Glutamatergic neuron (in vitro differentiated cells): ENCODE data around the gene TGFBR3. TPM values are rescaled to one million over a fixed set of nuclear protein-coding genes. Genes with fewer than 3 reads are reported as not detected.

ENCODE experiments used
- DNase-seq: peaks from one replicate; pipeline ENCODE4 v3.0.0; 2022
- H3K27ac Mint-ChIP-seq: one replicate; pipeline ENCODE4 v1.8.0; 2020; ENCODE audit warnings: mild to moderate bottlenecking, mixed read lengths, inconsistent platforms; ENCODE audit not compliant: unreplicated experiment
- H3K27me3 Mint-ChIP-seq: one replicate; pipeline ENCODE4 v1.8.0; 2020; ENCODE audit warnings: mild to moderate bottlenecking, moderate library complexity, mixed read lengths, inconsistent platforms; ENCODE audit not compliant: unreplicated experiment
- H3K36me3 Mint-ChIP-seq: one replicate; pipeline ENCODE4 v1.8.0; 2020; ENCODE audit warnings: mild to moderate bottlenecking, mixed read lengths, inconsistent platforms; ENCODE audit not compliant: unreplicated experiment
- H3K4me1 Mint-ChIP-seq: one replicate; pipeline ENCODE4 v1.8.0; 2020; ENCODE audit warnings: mild to moderate bottlenecking, low read depth, mixed read lengths, inconsistent platforms; ENCODE audit not compliant: unreplicated experiment
- H3K4me3 Mint-ChIP-seq: one replicate; pipeline ENCODE4 v1.8.0; 2020; ENCODE audit warnings: mild to moderate bottlenecking, mixed read lengths, inconsistent platforms; ENCODE audit not compliant: unreplicated experiment
- H3K9me3 Mint-ChIP-seq: one replicate; pipeline ENCODE4 v1.8.0; 2020; ENCODE audit warnings: mild to moderate bottlenecking, moderate library complexity, mixed read lengths, inconsistent platforms; ENCODE audit not compliant: unreplicated experiment
- CTCF ChIP-seq: fragments of 200-600 bp; sonication (generic); IDR thresholded peaks from one replicate; pipeline ENCODE4 v1.5.0; 2021; ENCODE audit not compliant: partially characterized antibody, unreplicated experiment
- total RNA-seq: library from RNA; stranded (reverse); fragmentation: NEBNext Ultra II Directional; extraction: Animal tissue kit (Norgen Biotek cat#: 25700); gene quantifications from one replicate; pipeline ENCODE4 v1.2.1, GENCODE V29; 2021; ENCODE audit not compliant: unreplicated experiment

TGFBR3 gene
- total RNA-seq, 1 donor from 2014 or later: 0.98 TPM

DNA sequence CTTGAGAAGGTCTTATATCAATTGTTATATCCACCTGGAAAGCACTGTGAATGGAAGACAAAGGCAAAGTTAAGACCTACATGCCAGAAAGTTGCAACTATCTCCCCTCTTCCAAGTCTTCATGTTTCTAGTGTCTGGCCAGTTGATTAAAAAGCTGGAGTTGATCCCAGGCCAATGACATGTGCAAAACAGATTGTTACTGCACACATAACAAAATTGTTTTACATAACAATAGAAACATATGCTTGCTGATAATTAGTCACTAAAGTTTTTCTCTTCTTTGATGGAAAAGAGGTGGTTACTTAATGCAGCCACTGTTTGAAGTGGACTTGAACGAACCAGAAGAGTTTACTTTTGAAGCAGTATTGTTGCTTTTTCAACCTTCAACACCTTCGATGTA is 158.2 kb downstream of the TGFBR3 start:
- Mint-ChIP-seq H3K27ac (no peak overlapping the region), H3K9me3 (no peaks in the 10 kb centered on the region), H3K36me3 (no peaks in the 10 kb centered on the region), H3K4me1 (peaks cover 1% of the 10 kb centered on the region), H3K27me3 (no peaks in the 10 kb centered on the region), H3K4me3 (no peak overlapping the region)
- no peak for DNase-seq
- TF ChIP-seq CTCF: no peak

DNA sequence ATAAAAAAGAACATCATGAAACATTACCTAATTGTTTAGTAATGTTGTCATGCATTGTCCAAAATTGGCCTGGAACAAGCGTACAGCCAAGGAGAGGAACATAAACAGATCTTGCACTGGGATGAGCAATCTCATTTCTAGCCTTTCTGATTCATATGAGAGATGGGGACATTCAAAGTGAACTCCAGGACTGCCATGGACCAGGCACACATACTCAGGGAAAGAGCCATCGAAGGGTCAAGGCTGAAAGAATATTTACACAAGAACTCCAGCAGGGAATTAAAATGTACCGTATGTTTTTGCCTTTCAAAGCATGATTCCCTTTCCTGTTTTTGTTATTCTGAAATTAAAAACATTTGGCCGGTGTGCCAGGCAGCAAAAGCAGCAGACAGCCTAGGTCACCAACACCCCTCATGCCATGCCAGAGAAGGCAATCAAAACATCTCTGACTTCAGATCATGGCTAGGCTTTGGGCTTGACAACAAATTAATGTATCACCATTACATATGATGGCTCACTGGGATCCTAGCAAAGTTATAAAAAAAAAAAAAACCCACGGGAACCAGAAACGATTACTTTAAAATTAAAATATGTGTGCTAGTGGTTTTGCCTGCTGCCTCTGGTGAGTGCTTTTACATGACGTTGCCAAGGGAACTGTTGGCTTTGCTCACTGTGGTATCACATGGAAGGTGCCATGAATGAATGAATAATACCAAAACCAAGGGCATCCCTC is 159.8 kb downstream of the TGFBR3 start:
- Mint-ChIP-seq H3K4me3 (no peak overlapping the region), H3K36me3 (no peaks in the 10 kb centered on the region), H3K27ac (no peak overlapping the region), H3K4me1 (no peaks in the 10 kb centered on the region), H3K27me3 (no peaks in the 10 kb centered on the region), H3K9me3 (no peaks in the 10 kb centered on the region)
- DNase-seq: no peak
- TF ChIP-seq CTCF: no peak

DNA sequence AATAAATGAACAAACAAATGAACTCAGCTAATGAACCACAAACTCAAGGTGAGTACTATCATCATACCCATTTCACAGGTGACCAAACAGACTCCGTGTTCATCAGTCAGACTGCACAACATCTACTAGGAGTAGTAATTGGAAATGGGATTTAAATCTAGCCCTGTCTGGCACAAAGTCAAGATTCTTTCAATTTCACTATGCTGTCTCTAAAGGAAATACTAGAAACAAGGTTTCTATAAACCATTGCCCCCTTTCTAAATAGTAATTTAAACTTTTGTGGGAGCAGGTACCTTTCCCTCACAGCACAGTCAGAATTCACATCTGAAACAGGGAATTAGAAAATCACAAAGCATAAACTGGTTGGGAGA is 160.3 kb downstream of the TGFBR3 start:
- no peaks in the 10 kb centered on the region for H3K9me3 Mint-ChIP-seq
- H3K27ac Mint-ChIP-seq: no peak overlapping the region
- TF ChIP-seq CTCF: no peak
- no peaks in the 10 kb centered on the region for H3K4me1 Mint-ChIP-seq
- H3K27me3 Mint-ChIP-seq: no peaks in the 10 kb centered on the region
- H3K4me3 Mint-ChIP-seq: no peak overlapping the region
- no peaks in the 10 kb centered on the region for H3K36me3 Mint-ChIP-seq
- no peak for DNase-seq

DNA sequence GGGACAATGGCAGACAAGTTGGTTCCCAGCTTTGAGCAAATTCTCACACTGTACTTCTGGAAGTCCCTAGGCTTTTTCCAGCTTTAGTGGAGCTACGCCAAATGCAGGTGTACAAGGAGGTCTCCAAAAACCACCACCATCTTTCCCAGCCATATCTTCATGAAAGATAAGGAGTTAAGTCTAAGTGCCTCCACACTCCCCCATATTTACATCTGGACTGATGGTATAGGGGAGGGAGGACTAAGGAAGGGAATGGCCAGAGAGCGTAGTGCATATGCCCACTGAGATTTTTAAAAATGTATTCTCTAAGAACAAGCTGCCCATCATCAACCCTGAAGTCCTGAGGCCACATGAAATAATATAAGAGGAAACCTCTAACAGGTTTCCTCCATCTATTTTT is 161.3 kb downstream of the TGFBR3 start:
- Mint-ChIP-seq H3K27me3 (no peaks in the 10 kb centered on the region), H3K36me3 (no peaks in the 10 kb centered on the region), H3K27ac (no peak overlapping the region), H3K9me3 (no peaks in the 10 kb centered on the region), H3K4me3 (no peak overlapping the region), H3K4me1 (no peaks in the 10 kb centered on the region)
- no peak for TF ChIP-seq CTCF
- DNase-seq: no peak

GRCh38 chr1:91724231-91724630 is 161.7 kb downstream of the TGFBR3 start:
- Mint-ChIP-seq H3K27me3 (no peaks in the 10 kb centered on the region), H3K9me3 (no peaks in the 10 kb centered on the region), H3K27ac (no peak overlapping the region), H3K4me1 (no peaks in the 10 kb centered on the region), H3K4me3 (no peak overlapping the region), H3K36me3 (no peaks in the 10 kb centered on the region)
- TF ChIP-seq CTCF: no peak
- DNase-seq: no peak
